K562 (cell line): Measurements from ENCODE around the gene PTPRF. TPM values are rescaled to one million over a fixed set of nuclear protein-coding genes. Genes with fewer than 3 reads are reported as not detected.

ENCODE experiments used
- CBFB ChIP-seq: sonication (generic); formaldehyde crosslinking; IDR thresholded peaks from 2 replicates; pipeline ENCODE4 v1.4.0; 2020; ENCODE audit warnings: mild to moderate bottlenecking, missing genetic modification reagents
- CREB1 ChIP-seq, 2 experiments: sonication (generic) in 1 of 2; formaldehyde crosslinking in 1 of 2; IDR thresholded peaks; 2 replicates each; pipeline versions ENCODE4 v1.6.1 to v1.8.0; 2012 to 2022; ENCODE audit warnings: inconsistent platforms in 1 of 2, mild to moderate bottlenecking in 1 of 2, missing genetic modification reagents in 1 of 2, moderate library complexity in 1 of 2
- DPF2 ChIP-seq: fragments of 450-650 bp; IDR thresholded peaks from 2 replicates; pipeline ENCODE4 v1.6.1; 2016
- FOXA3 ChIP-seq, 2 experiments: fragments of 450-650 bp in 1 of 2; sonication (generic) in 1 of 2; formaldehyde crosslinking; IDR thresholded peaks in 1 of 2; conservative IDR thresholded peaks in 1 of 2; 2 replicates each; pipeline versions ENCODE4 v1.4.0 to v1.8.0; 2020 to 2022; ENCODE audit warnings: mild to moderate bottlenecking in 2 of 2, missing genetic modification reagents in 1 of 2
- FOXM1 ChIP-seq, 2 experiments: fragments of 450-650 bp in 1 of 2; sonication (generic) in 1 of 2; formaldehyde crosslinking in 1 of 2; IDR thresholded peaks; 2 replicates each; pipeline versions ENCODE4 v1.6.1 to v1.9.0; 2017 to 2022; ENCODE audit warnings: low read depth in 2 of 2, mild to moderate bottlenecking in 2 of 2, missing genetic modification reagents in 1 of 2, moderate library complexity in 1 of 2
- KLF1 ChIP-seq: fragments of 450-650 bp; IDR thresholded peaks from 2 replicates; pipeline ENCODE4 v1.6.1; 2016; ENCODE audit warnings: missing genetic modification characterization, missing compliant biosample characterization
- MAZ ChIP-seq, 2 experiments: fragments of 450-650 bp in 1 of 2; sonication (generic) in 1 of 2; formaldehyde crosslinking; IDR thresholded peaks in 1 of 2; conservative IDR thresholded peaks in 1 of 2; 2 replicates each; pipeline versions ENCODE4 v1.4.0 to v1.5.0; 2020; ENCODE audit warnings: mild to moderate bottlenecking in 1 of 2, missing genetic modification reagents in 1 of 2
- MTA3 ChIP-seq: fragments of 450-650 bp; formaldehyde crosslinking; IDR thresholded peaks from 2 replicates; pipeline ENCODE4 v1.6.1; 2017; ENCODE audit warnings: mild to moderate bottlenecking, borderline replicate concordance
- NCOA1 ChIP-seq: fragments of 450-650 bp; IDR thresholded peaks from 2 replicates; pipeline ENCODE4 v1.6.1; 2016; ENCODE audit warnings: low read depth
- NCOA6 ChIP-seq: fragments of 450-650 bp; IDR thresholded peaks from 2 replicates; pipeline ENCODE4 v1.6.1; 2017; ENCODE audit warnings: mild to moderate bottlenecking
- NR2F6 ChIP-seq: fragments of 450-650 bp; formaldehyde crosslinking; IDR thresholded peaks from 2 replicates; pipeline ENCODE4 v1.4.0; 2020; ENCODE audit warnings: mild to moderate bottlenecking
- PHF20 ChIP-seq: fragments of 450-650 bp; IDR thresholded peaks from 2 replicates; pipeline ENCODE4 v1.6.1; 2018; ENCODE audit not compliant: partially characterized antibody
- RBM39 ChIP-seq: fragments of 200-400 bp; formaldehyde crosslinking; optimal IDR thresholded peaks from 2 replicates; pipeline ENCODE3; 2018; ENCODE audit warnings: low read depth, low read length
- ZNF184 ChIP-seq: sonication (generic); formaldehyde crosslinking; IDR thresholded peaks from 2 replicates; pipeline ENCODE4 v1.5.0; 2020; ENCODE audit warnings: missing genetic modification reagents
- ZNF695 ChIP-seq: fragments of 450-650 bp; formaldehyde crosslinking; IDR thresholded peaks from 2 replicates; pipeline ENCODE4 v1.4.0; 2020; ENCODE audit warnings: mild to moderate bottlenecking, moderate library complexity
- ZNF830 ChIP-seq: fragments of 250-450 bp; sonication (Bioruptor Pico); IDR thresholded peaks from 2 replicates; pipeline ENCODE4 v1.5.0; 2021; ENCODE audit warnings: mild to moderate bottlenecking
- polyA plus RNA-seq, 8 experiments: library from polyadenylated mRNA; depleted of rRNA in 4 of 8; stranded (reverse) in 5 of 8; unstranded in 3 of 8; fragments of >200 nt; fragmentation: Nextera tagmentation in 2 of 8; fragmentation: Illumina TruSeq in 1 of 8; extraction: Ambion mirVana in 2 of 8; extraction: Trizol in 1 of 8; gene quantifications; 2 replicates each; pipeline versions ENCODE4 v1.2.1 to v1.2.3, GENCODE V29; 2011 to 2014; ENCODE audit warnings: inconsistent platforms in 1 of 8, missing spikeins in 1 of 8
- total RNA-seq, 7 experiments: library from RNA; depleted of rRNA in 6 of 7; stranded (reverse); fragments of >200 nt in 6 of 7; fragmentation: Illumina TruSeq in 2 of 7; extraction: Trizol in 2 of 7; gene quantifications; 2 replicates each; pipeline versions ENCODE4 v1.2.1 to v1.2.3, GENCODE V29; 2011 to 2021; ENCODE audit warnings: low replicate concordance in 1 of 7
- TF ChIP-seq, protein P1 (sequence below): sonication (generic); formaldehyde crosslinking; IDR thresholded peaks from 2 replicates; pipeline ENCODE4 v1.8.1; 2023; ENCODE audit warnings: missing genetic modification reagents, mild to moderate bottlenecking, borderline replicate concordance
- TF ChIP-seq, protein P2 (sequence below): IDR thresholded peaks from 3 replicates; pipeline ENCODE4 v1.6.1; 2011; ENCODE audit warnings: borderline replicate concordance, mild to moderate bottlenecking; ENCODE audit not compliant: insufficient read length, insufficient read depth
- TF ChIP-seq, protein P3 (sequence below), 2 experiments: fragments of 450-650 bp; IDR thresholded peaks; 2 replicates each; pipeline ENCODE4 v1.6.1; 2016
- TF ChIP-seq, protein P4 (sequence below): fragments of 450-650 bp; IDR thresholded peaks from 2 replicates; pipeline ENCODE4 v1.6.1; 2016; ENCODE audit warnings: low read depth, mild to moderate bottlenecking, moderate library complexity

The PTPRF gene
- total and polyA plus RNA-seq, 9 of the 15 experiments (the other 6 are each of a cell fraction or from before 2014, with no cell fraction given) = 0.13 to 4.3 (median 1.1) TPM

DNA sequence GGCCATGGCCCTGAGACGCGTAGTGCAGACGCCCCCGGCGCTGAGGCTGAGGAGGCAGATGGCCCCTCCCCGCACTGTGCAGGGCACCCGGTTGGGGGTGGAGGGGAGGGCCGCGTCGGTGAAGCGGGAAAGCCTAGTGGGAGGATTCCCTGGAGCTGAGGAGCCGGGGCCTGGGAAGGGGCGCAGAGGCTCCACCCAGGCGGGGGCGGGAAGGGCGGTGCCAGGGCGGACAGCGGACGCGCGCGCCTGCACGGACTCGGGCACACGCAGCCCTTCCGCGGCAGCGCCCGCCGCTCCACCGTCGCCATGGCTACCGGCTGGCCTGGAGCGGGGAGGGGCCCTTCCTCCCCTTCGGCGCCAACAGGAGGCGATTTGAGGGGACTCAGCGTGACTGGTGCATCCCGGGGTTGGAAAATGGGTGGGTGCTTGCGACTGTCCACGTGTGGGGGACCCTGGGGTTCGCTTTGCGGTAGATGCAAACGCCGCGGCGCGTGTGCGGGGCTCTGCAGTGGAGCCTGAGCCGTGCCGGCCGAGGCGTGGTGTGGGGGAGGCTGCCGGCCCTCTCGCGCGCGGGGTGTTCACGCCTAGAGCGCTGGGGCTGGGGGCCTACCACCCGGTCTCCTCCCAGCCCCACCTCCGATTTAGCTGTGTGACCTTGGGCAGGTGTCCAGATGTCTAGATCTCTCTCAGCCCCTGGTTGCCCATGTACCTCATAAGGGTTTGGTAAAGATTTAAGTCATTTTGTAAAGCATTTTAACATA lies 35.1 kb downstream of the PTPRF start (continued):
- TF ChIP-seq, protein P1, sequence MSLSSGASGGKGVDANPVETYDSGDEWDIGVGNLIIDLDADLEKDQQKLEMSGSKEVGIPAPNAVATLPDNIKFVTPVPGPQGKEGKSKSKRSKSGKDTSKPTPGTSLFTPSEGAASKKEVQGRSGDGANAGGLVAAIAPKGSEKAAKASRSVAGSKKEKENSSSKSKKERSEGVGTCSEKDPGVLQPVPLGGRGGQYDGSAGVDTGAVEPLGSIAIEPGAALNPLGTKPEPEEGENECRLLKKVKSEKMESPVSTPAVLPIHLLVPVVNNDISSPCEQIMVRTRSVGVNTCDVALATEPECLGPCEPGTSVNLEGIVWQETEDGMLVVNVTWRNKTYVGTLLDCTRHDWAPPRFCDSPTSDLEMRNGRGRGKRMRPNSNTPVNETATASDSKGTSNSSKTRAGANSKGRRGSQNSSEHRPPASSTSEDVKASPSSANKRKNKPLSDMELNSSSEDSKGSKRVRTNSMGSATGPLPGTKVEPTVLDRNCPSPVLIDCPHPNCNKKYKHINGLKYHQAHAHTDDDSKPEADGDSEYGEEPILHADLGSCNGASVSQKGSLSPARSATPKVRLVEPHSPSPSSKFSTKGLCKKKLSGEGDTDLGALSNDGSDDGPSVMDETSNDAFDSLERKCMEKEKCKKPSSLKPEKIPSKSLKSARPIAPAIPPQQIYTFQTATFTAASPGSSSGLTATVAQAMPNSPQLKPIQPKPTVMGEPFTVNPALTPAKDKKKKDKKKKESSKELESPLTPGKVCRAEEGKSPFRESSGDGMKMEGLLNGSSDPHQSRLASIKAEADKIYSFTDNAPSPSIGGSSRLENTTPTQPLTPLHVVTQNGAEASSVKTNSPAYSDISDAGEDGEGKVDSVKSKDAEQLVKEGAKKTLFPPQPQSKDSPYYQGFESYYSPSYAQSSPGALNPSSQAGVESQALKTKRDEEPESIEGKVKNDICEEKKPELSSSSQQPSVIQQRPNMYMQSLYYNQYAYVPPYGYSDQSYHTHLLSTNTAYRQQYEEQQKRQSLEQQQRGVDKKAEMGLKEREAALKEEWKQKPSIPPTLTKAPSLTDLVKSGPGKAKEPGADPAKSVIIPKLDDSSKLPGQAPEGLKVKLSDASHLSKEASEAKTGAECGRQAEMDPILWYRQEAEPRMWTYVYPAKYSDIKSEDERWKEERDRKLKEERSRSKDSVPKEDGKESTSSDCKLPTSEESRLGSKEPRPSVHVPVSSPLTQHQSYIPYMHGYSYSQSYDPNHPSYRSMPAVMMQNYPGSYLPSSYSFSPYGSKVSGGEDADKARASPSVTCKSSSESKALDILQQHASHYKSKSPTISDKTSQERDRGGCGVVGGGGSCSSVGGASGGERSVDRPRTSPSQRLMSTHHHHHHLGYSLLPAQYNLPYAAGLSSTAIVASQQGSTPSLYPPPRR (CRISPR knock-in tag) = no peak
- TF ChIP-seq CBFB (no peak), MTA3 (no peak), NCOA6 (no peak), DPF2 (no peak), CREB1 (IDR thresholded peaks at IDR 0.05) (no peak), CREB1 (CRISPR knock-in tag; IDR thresholded peaks at IDR 0.05) (no peak), NCOA1 (no peak), MAZ (CRISPR knock-in tag; conservative IDR thresholded peaks at IDR 0.05 in 1 of 2, IDR thresholded peaks at IDR 0.05 in 1 of 2) (0 out of 4 replicates have a peak, but pooled peaks of 1 of the 2 experiments have one; percentile 38), NR2F6 (CRISPR knock-in tag) (no peak), FOXM1 (IDR thresholded peaks at IDR 0.05; ENCODE audit: low read depth) (no peak), FOXM1 (CRISPR knock-in tag; IDR thresholded peaks at IDR 0.05; ENCODE audit: low read depth) (no peak), RBM39 (no peak), KLF1 (tag) (0 out of 2 replicates have a peak, but pooled peaks have one; percentile 37), ZNF830 (CRISPR knock-in tag) (no peak), ZNF184 (no peak), FOXA3 (CRISPR knock-in tag; conservative IDR thresholded peaks at IDR 0.05 in 1 of 2, IDR thresholded peaks at IDR 0.05 in 1 of 2) (no peak), PHF20 (no peak), ZNF695 (no peak)
- TF ChIP-seq, protein P2, sequence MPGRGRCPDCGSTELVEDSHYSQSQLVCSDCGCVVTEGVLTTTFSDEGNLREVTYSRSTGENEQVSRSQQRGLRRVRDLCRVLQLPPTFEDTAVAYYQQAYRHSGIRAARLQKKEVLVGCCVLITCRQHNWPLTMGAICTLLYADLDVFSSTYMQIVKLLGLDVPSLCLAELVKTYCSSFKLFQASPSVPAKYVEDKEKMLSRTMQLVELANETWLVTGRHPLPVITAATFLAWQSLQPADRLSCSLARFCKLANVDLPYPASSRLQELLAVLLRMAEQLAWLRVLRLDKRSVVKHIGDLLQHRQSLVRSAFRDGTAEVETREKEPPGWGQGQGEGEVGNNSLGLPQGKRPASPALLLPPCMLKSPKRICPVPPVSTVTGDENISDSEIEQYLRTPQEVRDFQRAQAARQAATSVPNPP = no peak
- TF ChIP-seq, protein P3, sequence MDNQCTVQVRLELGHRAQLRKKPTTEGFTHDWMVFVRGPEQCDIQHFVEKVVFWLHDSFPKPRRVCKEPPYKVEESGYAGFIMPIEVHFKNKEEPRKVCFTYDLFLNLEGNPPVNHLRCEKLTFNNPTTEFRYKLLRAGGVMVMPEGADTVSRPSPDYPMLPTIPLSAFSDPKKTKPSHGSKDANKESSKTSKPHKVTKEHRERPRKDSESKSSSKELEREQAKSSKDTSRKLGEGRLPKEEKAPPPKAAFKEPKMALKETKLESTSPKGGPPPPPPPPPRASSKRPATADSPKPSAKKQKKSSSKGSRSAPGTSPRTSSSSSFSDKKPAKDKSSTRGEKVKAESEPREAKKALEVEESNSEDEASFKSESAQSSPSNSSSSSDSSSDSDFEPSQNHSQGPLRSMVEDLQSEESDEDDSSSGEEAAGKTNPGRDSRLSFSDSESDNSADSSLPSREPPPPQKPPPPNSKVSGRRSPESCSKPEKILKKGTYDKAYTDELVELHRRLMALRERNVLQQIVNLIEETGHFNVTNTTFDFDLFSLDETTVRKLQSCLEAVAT (IDR thresholded peaks at IDR 0.05) = no peak
- TF ChIP-seq, protein P4, sequence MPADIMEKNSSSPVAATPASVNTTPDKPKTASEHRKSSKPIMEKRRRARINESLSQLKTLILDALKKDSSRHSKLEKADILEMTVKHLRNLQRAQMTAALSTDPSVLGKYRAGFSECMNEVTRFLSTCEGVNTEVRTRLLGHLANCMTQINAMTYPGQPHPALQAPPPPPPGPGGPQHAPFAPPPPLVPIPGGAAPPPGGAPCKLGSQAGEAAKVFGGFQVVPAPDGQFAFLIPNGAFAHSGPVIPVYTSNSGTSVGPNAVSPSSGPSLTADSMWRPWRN = no peak
